ENCODE measurements around the gene KSR1. TPM values are rescaled to one million over a fixed set of nuclear protein-coding genes. Genes with fewer than 3 reads are reported as not detected.
A peak's percentile ranks its signal among the peaks of the same experiment; 100 is the strongest.

KSR1 gene
- total RNA-seq, 6 experiments from 2014 or later, result 1.9 to 4.9 (median 3.6) TPM

GRCh38 chr17:27452828-27453227 is 3.4 kb upstream of the KSR1 start:
- Mint-ChIP-seq H3K27ac (no peak overlapping the region), H3K9me3 (no peaks in the 10 kb centered on the region), H3K27me3 (ENCODE audit: insufficient read depth) (peaks cover 27% of the 10 kb centered on the region), H3K4me1 (ENCODE audit: low read depth) (peaks cover 8% of the 10 kb centered on the region), H3K36me3 (ENCODE audit: low read depth) (no peaks in the 10 kb centered on the region), H3K4me3 (no peak overlapping the region)
- DNase-seq, result no peak
- no peak for TF ChIP-seq CTCF (IDR thresholded peaks at IDR 0.05)

- no peak for TF ChIP-seq CTCF (IDR thresholded peaks at IDR 0.05)
- Mint-ChIP-seq H3K4me3 (no peak overlapping the region), H3K27me3 (ENCODE audit: insufficient read depth) (peaks cover 20% of the 10 kb centered on the region), H3K36me3 (ENCODE audit: low read depth) (no peaks in the 10 kb centered on the region), H3K27ac (no peak overlapping the region), H3K9me3 (no peaks in the 10 kb centered on the region), H3K4me1 (ENCODE audit: low read depth) (peaks cover 15% of the 10 kb centered on the region)
- DNase-seq, result no peak
These were observed 2.8 kb upstream of the KSR1 start for GRCh38 chr17:27453471-27453870.

GRCh38 chr17:27454089-27454488 is 2.2 kb upstream of the KSR1 start:
- no peak for DNase-seq
- Mint-ChIP-seq H3K36me3 (ENCODE audit: low read depth) (no peaks in the 10 kb centered on the region), H3K27ac (no peak overlapping the region), H3K4me3 (no peak overlapping the region), H3K27me3 (ENCODE audit: insufficient read depth) (peaks cover 16% of the 10 kb centered on the region), H3K4me1 (ENCODE audit: low read depth) (peaks cover 17% of the 10 kb centered on the region), H3K9me3 (no peaks in the 10 kb centered on the region)
- TF ChIP-seq CTCF (IDR thresholded peaks at IDR 0.05), result no peak

- H3K4me3 Mint-ChIP-seq, result peak overlapping the region; percentile 70
- no peak for TF ChIP-seq CTCF (IDR thresholded peaks at IDR 0.05)
- H3K36me3 Mint-ChIP-seq (ENCODE audit: low read depth), result no peaks in the 10 kb centered on the region
- DNase-seq, result no peak
- no peak overlapping the region for H3K27ac Mint-ChIP-seq
- H3K4me1 Mint-ChIP-seq (ENCODE audit: low read depth), result peaks cover 17% of the 10 kb centered on the region
- peaks cover 14% of the 10 kb centered on the region for H3K27me3 Mint-ChIP-seq (ENCODE audit: insufficient read depth)
- H3K9me3 Mint-ChIP-seq, result no peaks in the 10 kb centered on the region
These were observed 873 bp upstream of the KSR1 start for GRCh38 chr17:27455236-27455913.

GRCh38 chr17:27456681-27457359 is 572 bp downstream of the KSR1 start:
- Mint-ChIP-seq H3K4me1 (ENCODE audit: low read depth) (peaks cover 17% of the 10 kb centered on the region), H3K4me3 (peak overlapping the region; percentile 87), H3K9me3 (no peaks in the 10 kb centered on the region), H3K36me3 (ENCODE audit: low read depth) (no peaks in the 10 kb centered on the region), H3K27me3 (ENCODE audit: insufficient read depth) (peaks cover 9% of the 10 kb centered on the region), H3K27ac (peak overlapping the region; percentile 52; the same call in 1 of the 2 replicates)
- no peak for DNase-seq
- no peak for TF ChIP-seq CTCF (IDR thresholded peaks at IDR 0.05)
